Fibroblast of lung (primary cell): ENCODE results near the gene TMTC2. TPM values are rescaled to one million over a fixed set of nuclear protein-coding genes. Genes with fewer than 3 reads are reported as not detected.

ENCODE experiments used
- DNase-seq, 2 donors: peaks; one replicate each; pipeline versions ENCODE4 v3.0.0 to v3.0.0-alpha.2; 2010; ENCODE audit warnings: low read depth in 2 of 2
- H2AFZ ChIP-seq: 2 replicates; pipeline ENCODE4 v1.5.1; 2012; ENCODE audit warnings: low read length, control low read depth, inconsistent platforms
- H3K27ac ChIP-seq: 2 replicates; pipeline ENCODE4 v1.5.1; 2011; ENCODE audit warnings: low read length, control low read depth; ENCODE audit not compliant: insufficient read depth
- H3K27me3 ChIP-seq: 2 replicates; pipeline ENCODE4 v1.5.1; 2011; ENCODE audit warnings: mild to moderate bottlenecking, low read length; ENCODE audit not compliant: control insufficient read depth, insufficient read depth
- H3K36me3 ChIP-seq: 2 replicates; pipeline ENCODE4 v1.5.1; 2011; ENCODE audit warnings: low read length; ENCODE audit not compliant: control insufficient read depth, insufficient read depth
- H3K4me1 ChIP-seq: 2 replicates; pipeline ENCODE4 v1.5.1; 2011; ENCODE audit warnings: low read length; ENCODE audit not compliant: control insufficient read depth, insufficient read depth; ENCODE audit errors: extremely low read depth
- H3K4me2 ChIP-seq: 2 replicates; pipeline ENCODE4 v1.5.1; 2011; ENCODE audit warnings: low read length, control low read depth; ENCODE audit not compliant: insufficient read depth; ENCODE audit errors: extremely low read depth
- H3K4me3 ChIP-seq, 4 experiments: fragments of 200-600 bp in 1 of 4; sonication (generic) in 1 of 4; replicated peaks in 1 of 4; 2 replicates each; pipeline ENCODE4 v1.5.1; 2011 to 2016; ENCODE audit warnings: low read length in 4 of 4, low read depth in 3 of 4, mild to moderate bottlenecking in 3 of 4, control low read depth in 2 of 4, inconsistent platforms in 1 of 4, mixed read lengths in 1 of 4; ENCODE audit not compliant: insufficient read depth in 1 of 4; ENCODE audit errors: control extremely low read depth in 1 of 4
- H3K79me2 ChIP-seq: 2 replicates; pipeline ENCODE4 v1.5.1; 2012; ENCODE audit warnings: mild to moderate bottlenecking, low read length, inconsistent platforms; ENCODE audit not compliant: control insufficient read depth, insufficient read depth
- H3K9ac ChIP-seq: 2 replicates; pipeline ENCODE4 v1.5.1; 2011; ENCODE audit warnings: mild to moderate bottlenecking, low read length, control low read depth; ENCODE audit not compliant: insufficient read depth
- H3K9me3 ChIP-seq: 2 replicates; pipeline ENCODE4 v1.5.1; 2012; ENCODE audit warnings: low read depth, low read length; ENCODE audit not compliant: control insufficient read depth, insufficient read depth
- H4K20me1 ChIP-seq: 2 replicates; pipeline ENCODE4 v1.5.1; 2011; ENCODE audit warnings: low read length; ENCODE audit not compliant: control insufficient read depth, insufficient read depth; ENCODE audit errors: extremely low read depth
- CTCF ChIP-seq, 2 donors: IDR thresholded peaks in 1 of 2; conservative IDR thresholded peaks in 1 of 2; 1 replicate in 1 of 2; 2 replicates in 1 of 2; pipeline ENCODE4 v1.5.1; 2011 to 2012; ENCODE audit warnings: low read length in 2 of 2, control low read depth in 1 of 2, inconsistent platforms in 1 of 2, low read depth in 1 of 2, mild to moderate bottlenecking in 1 of 2
- EZH2 ChIP-seq: IDR thresholded peaks from 2 replicates; pipeline ENCODE4 v1.5.1; 2012; ENCODE audit warnings: low read length, control low read depth, mild to moderate bottlenecking; ENCODE audit errors: missing control alignments
- polyA minus RNA-seq: library from RNA; depleted of rRNA, polyadenylated mRNA; stranded (reverse); fragments of >200 nt; gene quantifications from 2 replicates; pipeline ENCODE4 v1.2.3, GENCODE V29; 2011; ENCODE audit warnings: low replicate concordance
- polyA plus RNA-seq, 2 donors: library from polyadenylated mRNA; depleted of rRNA in 1 of 2; stranded (reverse) in 1 of 2; unstranded in 1 of 2; fragments of >200 nt; gene quantifications; 2 replicates each; pipeline ENCODE4 v1.2.1, GENCODE V29; 2011 to 2012; ENCODE audit warnings: missing spikeins in 1 of 2
- total RNA-seq: library from RNA; depleted of rRNA; stranded (reverse); fragments of >200 nt; gene quantifications from 2 replicates; pipeline ENCODE4 v1.2.1, GENCODE V29; 2014

Gene TMTC2
- 9.0 and 9.7 TPM in 2 replicates for total RNA-seq
- polyA plus RNA-seq = 3.5 and 10.1 TPM in 2 replicates
- polyA plus RNA-seq (2012) = 3.8 and 9.5 TPM in 2 replicates
- 7.6 and 19.3 TPM in 2 replicates for polyA minus RNA-seq

GRCh38 chr12:82686168-82687020 is at the start of gene TMTC2:
TSS of gene TMTC2 (plus strand) at chr12:82686906.
- peak within 1 kb of the TSS; percentile 77 for H3K9ac ChIP-seq
- peak within 1 kb of the TSS; percentile 99 for H2AFZ ChIP-seq
- no peaks in the 10 kb centered on the region for H3K9me3 ChIP-seq
- H3K36me3 ChIP-seq = no peaks in the 10 kb centered on the region
- H3K27me3 ChIP-seq = no peaks in the 10 kb centered on the region
- H3K4me2 ChIP-seq = peak within 1 kb of the TSS; percentile 68
- no peaks in the 10 kb centered on the region for H3K79me2 ChIP-seq
- DNase-seq = peak; percentile 86 to 87
- H3K4me3 ChIP-seq = peak within 1 kb of the TSS; percentile 84 to 99 (median 96)
- no peak for TF ChIP-seq EZH2
- no peak for TF ChIP-seq CTCF (conservative IDR thresholded peaks at IDR 0.05 in 1 of 2, IDR thresholded peaks at IDR 0.05 in 1 of 2; ENCODE audit: low read depth in 1 of 2, low read length in 2 of 2)
- peak within 1 kb of the TSS; percentile 77 for H3K27ac ChIP-seq
- no peaks in the 10 kb centered on the region for H3K4me1 ChIP-seq
- H4K20me1 ChIP-seq = no peaks in the 10 kb centered on the region

- Histone ChIP-seq H3K9me3 (no peaks in the 10 kb centered on the region), H3K9ac (no peak overlapping the region), H3K79me2 (no peaks in the 10 kb centered on the region), H3K27ac (no peak overlapping the region), H3K4me1 (no peaks in the 10 kb centered on the region), H3K4me3 (no peak overlapping the region), H3K27me3 (no peaks in the 10 kb centered on the region), H3K4me2 (no peak overlapping the region), H3K36me3 (no peaks in the 10 kb centered on the region), H2AFZ (no peak overlapping the region), H4K20me1 (no peaks in the 10 kb centered on the region)
- DNase-seq = no peak
- TF ChIP-seq CTCF (conservative IDR thresholded peaks at IDR 0.05 in 1 of 2, IDR thresholded peaks at IDR 0.05 in 1 of 2; ENCODE audit: low read depth in 1 of 2, low read length in 2 of 2) (no peak), EZH2 (no peak)
These were observed 48.4 kb upstream of the TMTC2 start for GRCh38 chr12:82638324-82638723.

- Histone ChIP-seq H3K27ac (no peak overlapping the region), H3K9me3 (no peaks in the 10 kb centered on the region), H4K20me1 (no peaks in the 10 kb centered on the region), H3K4me2 (no peak overlapping the region), H3K4me3 (no peak overlapping the region), H3K27me3 (no peaks in the 10 kb centered on the region), H3K9ac (no peak overlapping the region), H3K79me2 (no peaks in the 10 kb centered on the region), H2AFZ (no peak overlapping the region), H3K4me1 (no peaks in the 10 kb centered on the region), H3K36me3 (no peaks in the 10 kb centered on the region)
- no peak for DNase-seq
- TF ChIP-seq CTCF (conservative IDR thresholded peaks at IDR 0.05 in 1 of 2, IDR thresholded peaks at IDR 0.05 in 1 of 2; ENCODE audit: low read depth in 1 of 2, low read length in 2 of 2) (no peak), EZH2 (no peak)
These were observed 41.8 kb upstream of the TMTC2 start for GRCh38 chr12:82644896-82645295.
